Panc1 (cell line): ENCODE measurements around the gene SMNDC1.

ENCODE experiments used
- CTCF ChIP-seq: fragments of 450-650 bp; IDR thresholded peaks from 2 replicates; pipeline ENCODE4 v1.5.1; 2017; ENCODE audit warnings: mild to moderate bottlenecking
- POLR2AphosphoS5 ChIP-seq: IDR thresholded peaks from 2 replicates; pipeline ENCODE4 v1.6.1; 2012; ENCODE audit warnings: mild to moderate bottlenecking, low read depth, low read length, moderate library complexity
- TF ChIP-seq, protein P1 (sequence below), 2 experiments: IDR thresholded peaks; 2 replicates each; pipeline ENCODE4 v1.6.1; 2011 to 2012; ENCODE audit warnings: low read depth in 2 of 2, control low read depth in 1 of 2, low read length in 1 of 2, mild to moderate bottlenecking in 1 of 2, moderate library complexity in 1 of 2; ENCODE audit not compliant: insufficient read depth in 1 of 2

DNA sequence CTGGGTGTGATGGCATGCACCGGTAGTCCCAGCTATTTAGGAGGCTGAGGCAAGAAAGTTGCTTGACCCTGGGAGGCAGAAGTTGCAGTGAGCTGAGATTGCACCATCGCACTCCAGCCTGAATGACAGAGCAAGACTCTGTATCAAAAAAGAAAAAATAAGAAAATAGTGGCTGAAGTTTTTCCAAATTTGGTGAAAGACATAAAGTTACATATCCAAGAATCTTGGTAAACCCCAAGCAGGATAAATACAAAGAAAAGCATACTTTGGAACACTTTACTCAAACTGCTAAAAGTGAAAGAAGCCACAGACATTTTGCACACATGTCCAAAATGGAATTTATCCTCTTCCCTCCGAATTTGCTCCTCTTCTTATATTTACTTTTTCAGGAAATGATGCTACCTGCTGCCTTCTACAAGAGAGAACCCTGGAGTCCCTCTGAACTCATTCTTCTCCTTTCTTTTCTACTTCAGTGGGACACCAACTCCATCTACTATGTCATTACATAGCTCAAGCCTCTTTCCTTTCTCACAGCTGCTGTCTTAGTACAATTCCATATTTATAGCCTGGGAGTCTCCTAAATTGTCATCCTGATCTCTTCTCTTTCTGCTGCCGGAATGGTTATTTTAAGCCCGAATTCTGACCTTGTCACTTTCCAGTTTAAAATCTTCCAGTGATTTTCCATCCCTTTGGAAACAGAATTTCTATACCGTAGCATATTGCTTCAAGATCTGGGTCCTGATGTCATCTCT is 17.3 kb upstream of the SMNDC1 start:
- TF ChIP-seq CTCF (no peak), POLR2AphosphoS5 (no peak)
- TF ChIP-seq, protein P1, sequence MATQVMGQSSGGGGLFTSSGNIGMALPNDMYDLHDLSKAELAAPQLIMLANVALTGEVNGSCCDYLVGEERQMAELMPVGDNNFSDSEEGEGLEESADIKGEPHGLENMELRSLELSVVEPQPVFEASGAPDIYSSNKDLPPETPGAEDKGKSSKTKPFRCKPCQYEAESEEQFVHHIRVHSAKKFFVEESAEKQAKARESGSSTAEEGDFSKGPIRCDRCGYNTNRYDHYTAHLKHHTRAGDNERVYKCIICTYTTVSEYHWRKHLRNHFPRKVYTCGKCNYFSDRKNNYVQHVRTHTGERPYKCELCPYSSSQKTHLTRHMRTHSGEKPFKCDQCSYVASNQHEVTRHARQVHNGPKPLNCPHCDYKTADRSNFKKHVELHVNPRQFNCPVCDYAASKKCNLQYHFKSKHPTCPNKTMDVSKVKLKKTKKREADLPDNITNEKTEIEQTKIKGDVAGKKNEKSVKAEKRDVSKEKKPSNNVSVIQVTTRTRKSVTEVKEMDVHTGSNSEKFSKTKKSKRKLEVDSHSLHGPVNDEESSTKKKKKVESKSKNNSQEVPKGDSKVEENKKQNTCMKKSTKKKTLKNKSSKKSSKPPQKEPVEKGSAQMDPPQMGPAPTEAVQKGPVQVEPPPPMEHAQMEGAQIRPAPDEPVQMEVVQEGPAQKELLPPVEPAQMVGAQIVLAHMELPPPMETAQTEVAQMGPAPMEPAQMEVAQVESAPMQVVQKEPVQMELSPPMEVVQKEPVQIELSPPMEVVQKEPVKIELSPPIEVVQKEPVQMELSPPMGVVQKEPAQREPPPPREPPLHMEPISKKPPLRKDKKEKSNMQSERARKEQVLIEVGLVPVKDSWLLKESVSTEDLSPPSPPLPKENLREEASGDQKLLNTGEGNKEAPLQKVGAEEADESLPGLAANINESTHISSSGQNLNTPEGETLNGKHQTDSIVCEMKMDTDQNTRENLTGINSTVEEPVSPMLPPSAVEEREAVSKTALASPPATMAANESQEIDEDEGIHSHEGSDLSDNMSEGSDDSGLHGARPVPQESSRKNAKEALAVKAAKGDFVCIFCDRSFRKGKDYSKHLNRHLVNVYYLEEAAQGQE (IDR thresholded peaks at IDR 0.05; ENCODE audit: insufficient read depth in 1 of 2, low read depth in 2 of 2, low read length in 1 of 2) = no peak
